Hepatocyte (in vitro differentiated cells): Measurements from ENCODE around the gene PDF. TPM values are rescaled to one million over a fixed set of nuclear protein-coding genes. Genes with fewer than 3 reads are reported as not detected.
A peak's percentile ranks its signal among the peaks of the same experiment; 100 is the strongest.

Experiments used
- DNase-seq: peaks from one replicate; pipeline ENCODE4 v3.0.0-alpha.2; 2016; ENCODE audit warnings: low spot score
- H2AFZ ChIP-seq: fragments of 200-600 bp; sonication (generic); 2 replicates; pipeline ENCODE4 v1.6.0; 2016; ENCODE audit warnings: antibody characterized with exemption, mild to moderate bottlenecking
- H3K27ac ChIP-seq: fragments of 200-600 bp; sonication (generic); 2 replicates; pipeline ENCODE4 v1.5.1; 2016; ENCODE audit warnings: mild to moderate bottlenecking
- H3K27me3 ChIP-seq: fragments of 200-600 bp; sonication (generic); 2 replicates; pipeline ENCODE4 v1.6.1; 2016
- H3K36me3 ChIP-seq: fragments of 200-600 bp; sonication (generic); replicated peaks from 2 replicates; pipeline ENCODE4 v1.5.1; 2016; ENCODE audit warnings: low read depth; ENCODE audit not compliant: insufficient read depth
- H3K4me1 ChIP-seq: fragments of 200-600 bp; sonication (generic); 2 replicates; pipeline ENCODE4 v1.5.1; 2016; ENCODE audit warnings: mild to moderate bottlenecking, moderate library complexity; ENCODE audit not compliant: insufficient read depth
- H3K4me2 ChIP-seq: fragments of 200-600 bp; sonication (generic); 2 replicates; pipeline ENCODE4 v1.6.0; 2016
- H3K4me3 ChIP-seq: fragments of 200-600 bp; sonication (generic); 2 replicates; pipeline ENCODE4 v1.5.1; 2016; ENCODE audit warnings: mild to moderate bottlenecking
- H3K79me2 ChIP-seq: fragments of 200-600 bp; sonication (generic); 2 replicates; pipeline ENCODE4 v1.6.0; 2017; ENCODE audit warnings: mild to moderate bottlenecking
- H3K9me2 ChIP-seq: fragments of 200-600 bp; sonication (generic); replicated peaks from 2 replicates; pipeline ENCODE4 v1.6.0; 2017; ENCODE audit warnings: mild to moderate bottlenecking; ENCODE audit not compliant: insufficient read depth
- H3K9me3 ChIP-seq: fragments of 200-600 bp; sonication (generic); 2 replicates; pipeline ENCODE4 v1.5.1; 2016; ENCODE audit warnings: low read depth, mild to moderate bottlenecking
- H4K20me1 ChIP-seq: fragments of 200-600 bp; sonication (generic); 2 replicates; pipeline ENCODE4 v1.6.0; 2016; ENCODE audit warnings: mild to moderate bottlenecking; ENCODE audit not compliant: insufficient read depth, poor library complexity, severe bottlenecking
- CTCF ChIP-seq: fragments of 200-600 bp; sonication (generic); IDR thresholded peaks from 2 replicates; pipeline ENCODE4 v1.5.1; 2016; ENCODE audit warnings: antibody characterized with exemption, mild to moderate bottlenecking; ENCODE audit not compliant: poor library complexity
- EZH2 ChIP-seq: fragments of 200-600 bp; sonication (generic); IDR thresholded peaks from 2 replicates; pipeline ENCODE4 v1.6.1; 2016; ENCODE audit warnings: antibody characterized with exemption, mild to moderate bottlenecking, borderline replicate concordance
- EZH2phosphoT487 ChIP-seq: fragments of 200-600 bp; sonication (generic); IDR thresholded peaks from one replicate; pipeline ENCODE4 v1.6.1; 2018; ENCODE audit warnings: antibody characterized with exemption, mild to moderate bottlenecking, low read depth, moderate library complexity; ENCODE audit not compliant: unreplicated experiment, severe bottlenecking
- WGBS: methylation state at CpG from one replicate; pipeline ENCODE4 v1.1.6; 2016; ENCODE audit warnings: low lambda C conversion rate; ENCODE audit errors: missing lambda C conversion rate; 5-methylcytosine and 5-hydroxymethylcytosine counted together
- polyA plus RNA-seq: library from polyadenylated mRNA; unstranded; fragments of >200 nt; fragmentation: Nextera tagmentation; extraction: Ambion mirVana; gene quantifications from 2 replicates; pipeline ENCODE4 v1.2.1, GENCODE V29; 2016
- total RNA-seq: library from RNA; depleted of rRNA; stranded (reverse); fragments of >200 nt; gene quantifications from 2 replicates; pipeline ENCODE4 v1.2.3, GENCODE V29; 2014

The PDF gene
- total and polyA plus RNA-seq, 2 experiments from 2014 or later, result 14.3 to 25.4 TPM

DNA sequence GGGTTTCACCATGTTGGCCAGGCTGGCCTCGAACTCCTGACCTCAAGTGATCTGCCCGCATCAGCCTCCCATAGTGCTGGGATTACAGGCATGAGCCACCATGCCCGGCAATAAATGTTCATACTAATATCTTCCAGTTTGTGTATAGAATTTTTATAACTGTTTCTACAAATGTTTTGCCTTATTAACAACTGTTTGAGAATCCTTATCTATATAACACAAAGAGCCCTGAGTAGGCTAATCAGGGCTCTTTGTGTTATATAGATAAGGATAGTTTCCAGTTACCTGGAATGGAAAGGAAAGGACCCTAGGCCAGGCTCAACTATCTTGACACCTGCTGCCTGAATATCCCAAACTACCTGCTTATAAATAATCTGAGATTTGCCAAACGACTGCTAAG is 38.5 kb upstream of the PDF start:
- TF ChIP-seq CTCF, result no peak
- TF ChIP-seq EZH2phosphoT487, result no peak
- no peak for TF ChIP-seq EZH2
- Histone ChIP-seq H3K27me3 (no peaks in the 10 kb centered on the region), H2AFZ (no peak overlapping the region), H3K9me2 (no peaks in the 10 kb centered on the region), H3K79me2 (peaks cover 12% of the 10 kb centered on the region), H3K36me3 (no peaks in the 10 kb centered on the region), H3K27ac (peak overlapping the region; percentile 61), H3K4me3 (no peak overlapping the region), H4K20me1 (peaks cover 5% of the 10 kb centered on the region), H3K4me2 (no peak overlapping the region), H3K4me1 (peaks cover 7% of the 10 kb centered on the region), H3K9me3 (no peaks in the 10 kb centered on the region)
- DNase-seq, result no peak
- WGBS, result 78% methylated on average over 4 of the region's 4 CpGs

DNA sequence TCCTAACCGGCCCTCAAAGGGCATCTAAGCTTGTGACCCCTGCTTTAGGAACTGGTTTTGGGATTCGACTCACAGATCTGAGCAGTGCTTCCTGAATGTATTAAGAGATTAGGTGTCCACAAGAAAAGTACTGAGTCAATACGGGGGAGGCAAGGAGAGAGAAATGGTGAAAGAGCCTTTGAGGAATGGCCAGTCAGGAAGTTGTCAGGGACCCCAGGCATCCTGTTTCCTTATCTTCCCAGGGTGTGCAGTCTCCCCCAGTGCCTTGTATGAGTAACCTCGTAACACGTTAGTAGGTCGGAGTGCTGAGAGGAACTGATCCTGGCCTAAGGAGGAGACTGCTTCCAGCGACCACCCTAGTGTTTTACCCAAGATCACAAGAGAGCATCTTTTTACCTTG is 37.6 kb upstream of the PDF start:
- Histone ChIP-seq H3K27me3 (no peaks in the 10 kb centered on the region), H3K9me3 (no peaks in the 10 kb centered on the region), H2AFZ (no peak overlapping the region), H4K20me1 (no peaks in the 10 kb centered on the region), H3K4me3 (no peak overlapping the region), H3K9me2 (no peaks in the 10 kb centered on the region), H3K4me1 (no peaks in the 10 kb centered on the region), H3K36me3 (no peaks in the 10 kb centered on the region), H3K27ac (peak overlapping the region; percentile 61), H3K4me2 (no peak overlapping the region), H3K79me2 (peaks cover 12% of the 10 kb centered on the region)
- WGBS, result 68% methylated on average over 7 of the region's 7 CpGs
- no peak for TF ChIP-seq EZH2
- TF ChIP-seq CTCF, result no peak
- TF ChIP-seq EZH2phosphoT487, result no peak
- peak; percentile 13 for DNase-seq

GRCh38 chr16:69366431-69366830 is 36.0 kb upstream of the PDF start:
- Histone ChIP-seq H3K4me1 (no peaks in the 10 kb centered on the region), H4K20me1 (no peaks in the 10 kb centered on the region), H2AFZ (no peak overlapping the region), H3K27ac (no peak overlapping the region), H3K36me3 (no peaks in the 10 kb centered on the region), H3K4me2 (no peak overlapping the region), H3K4me3 (no peak overlapping the region), H3K9me3 (no peaks in the 10 kb centered on the region), H3K27me3 (no peaks in the 10 kb centered on the region), H3K79me2 (peaks cover 8% of the 10 kb centered on the region), H3K9me2 (no peaks in the 10 kb centered on the region)
- no peak for TF ChIP-seq EZH2
- TF ChIP-seq EZH2phosphoT487, result no peak
- DNase-seq, result no peak
- 98% methylated on average over 7 of the region's 7 CpGs for WGBS

- Histone ChIP-seq H3K36me3 (no peaks in the 10 kb centered on the region), H3K9me3 (no peaks in the 10 kb centered on the region), H3K79me2 (peaks cover 6% of the 10 kb centered on the region), H3K9me2 (no peaks in the 10 kb centered on the region), H3K27ac (no peak overlapping the region), H4K20me1 (no peaks in the 10 kb centered on the region), H3K27me3 (no peaks in the 10 kb centered on the region), H2AFZ (no peak overlapping the region), H3K4me3 (no peak overlapping the region), H3K4me2 (no peak overlapping the region), H3K4me1 (no peaks in the 10 kb centered on the region)
- DNase-seq, result no peak
- 98% methylated on average over 2 of the region's 2 CpGs for WGBS
- TF ChIP-seq CTCF (no peak), EZH2 (no peak), EZH2phosphoT487 (no peak)
These were observed 35.5 kb upstream of the PDF start for GRCh38 chr16:69365901-69366300.
